SK-N-SH treated with all-trans-retinoic acid at 6 μM for 48 hours (cell line): ENCODE data around the gene SLC7A4.

ENCODE experiments used
- ATAC-seq: fragments of 200-7000 bp; cut with Tn5 transposase; 3 replicates; pipeline ENCODE4 v1.9.1; 2020; ENCODE audit warnings: mild to moderate bottlenecking, moderate library complexity
- ARNTL ChIP-seq: fragments of 450-650 bp; formaldehyde crosslinking; IDR thresholded peaks from 2 replicates; pipeline ENCODE4 v1.5.0; 2020; ENCODE audit warnings: low read depth, mild to moderate bottlenecking, moderate library complexity, borderline replicate concordance
- CREB5 ChIP-seq: fragments of 250-450 bp; sonication (Bioruptor Pico); IDR thresholded peaks from 2 replicates; pipeline ENCODE4 v1.5.1; 2020; ENCODE audit warnings: low read depth, mild to moderate bottlenecking, moderate library complexity
- CSDC2 ChIP-seq: fragments of 250-450 bp; sonication (Bioruptor Pico); IDR thresholded peaks from 2 replicates; pipeline ENCODE4 v1.5.0; 2020; ENCODE audit warnings: mild to moderate bottlenecking, moderate library complexity
- CSRNP3 ChIP-seq: fragments of 250-450 bp; sonication (Bioruptor Pico); IDR thresholded peaks from 2 replicates; pipeline ENCODE4 v1.5.1; 2021; ENCODE audit warnings: mild to moderate bottlenecking, moderate library complexity
- ESRRG ChIP-seq: fragments of 250-450 bp; sonication (Bioruptor Pico); IDR thresholded peaks from 2 replicates; pipeline ENCODE4 v1.6.1; 2021; ENCODE audit warnings: mild to moderate bottlenecking
- GLIS3 ChIP-seq: fragments of 250-450 bp; sonication (Bioruptor Pico); IDR thresholded peaks from 2 replicates; pipeline ENCODE4 v1.5.0; 2020; ENCODE audit warnings: mild to moderate bottlenecking, moderate library complexity
- ISL1 ChIP-seq: fragments of 250-450 bp; sonication (Bioruptor Pico); IDR thresholded peaks from 2 replicates; pipeline ENCODE4 v2.1.2; 2022; ENCODE audit warnings: mild to moderate bottlenecking, moderate library complexity
- OSR1 ChIP-seq: fragments of 250-450 bp; sonication (Bioruptor Pico); IDR thresholded peaks from 2 replicates; pipeline ENCODE4 v1.8.0; 2022; ENCODE audit warnings: moderate library complexity, mild to moderate bottlenecking, inconsistent platforms
- POU6F1 ChIP-seq: fragments of 250-450 bp; sonication (Bioruptor Pico); IDR thresholded peaks from 2 replicates; pipeline ENCODE4 v1.8.0; 2021; ENCODE audit warnings: low read depth, mild to moderate bottlenecking, moderate library complexity, borderline replicate concordance
- RARB ChIP-seq: fragments of 250-450 bp; sonication (Bioruptor Pico); IDR thresholded peaks from 2 replicates; pipeline ENCODE4 v1.8.0; 2021; ENCODE audit warnings: mild to moderate bottlenecking, moderate library complexity
- SNAI2 ChIP-seq: fragments of 250-450 bp; sonication (Bioruptor Pico); IDR thresholded peaks from 2 replicates; pipeline ENCODE4 v1.5.0; 2020; ENCODE audit warnings: mild to moderate bottlenecking, moderate library complexity
- TCF4 ChIP-seq: fragments of 250-450 bp; sonication (Bioruptor Pico); IDR thresholded peaks from 2 replicates; pipeline ENCODE4 v1.8.0; 2021; ENCODE audit warnings: mild to moderate bottlenecking, moderate library complexity, borderline replicate concordance
- TOX ChIP-seq: fragments of 250-450 bp; sonication (Bioruptor Pico); IDR thresholded peaks from 2 replicates; pipeline ENCODE4 v1.8.0; 2021; ENCODE audit warnings: mild to moderate bottlenecking, moderate library complexity, borderline replicate concordance
- TSHZ2 ChIP-seq: fragments of 250-450 bp; sonication (Bioruptor Pico); IDR thresholded peaks from 2 replicates; pipeline ENCODE4 v1.5.0; 2020; ENCODE audit warnings: mild to moderate bottlenecking, moderate library complexity
- ZFP3 ChIP-seq: fragments of 250-450 bp; sonication (Bioruptor Pico); IDR thresholded peaks from 2 replicates; pipeline ENCODE4 v1.5.0; 2020; ENCODE audit warnings: mild to moderate bottlenecking, moderate library complexity
- ZFP30 ChIP-seq: fragments of 450-650 bp; formaldehyde crosslinking; IDR thresholded peaks from 2 replicates; pipeline ENCODE4 v1.5.0; 2022; ENCODE audit warnings: mild to moderate bottlenecking, moderate library complexity
- ZNF565 ChIP-seq: fragments of 450-650 bp; formaldehyde crosslinking; conservative IDR thresholded peaks from 2 replicates; pipeline ENCODE4 v1.5.0; 2020; ENCODE audit warnings: low read depth, mild to moderate bottlenecking, moderate library complexity
- ZNF70 ChIP-seq: fragments of 450-650 bp; formaldehyde crosslinking; IDR thresholded peaks from 2 replicates; pipeline ENCODE4 v1.5.0; 2020; ENCODE audit warnings: mild to moderate bottlenecking, moderate library complexity
- ZNF8 ChIP-seq: fragments of 450-650 bp; formaldehyde crosslinking; IDR thresholded peaks from 2 replicates; pipeline ENCODE4 v1.5.0; 2020; ENCODE audit warnings: mild to moderate bottlenecking, moderate library complexity
- TF ChIP-seq, protein P1 (sequence below): fragments of 250-450 bp; sonication (Bioruptor Pico); IDR thresholded peaks from 2 replicates; pipeline ENCODE4 v1.8.0; 2020; ENCODE audit warnings: mild to moderate bottlenecking, moderate library complexity, borderline replicate concordance

The SLC7A4 gene

GRCh38 chr22:21054714-21055563, 22.6 kb upstream of the SLC7A4 start:
- ATAC-seq, result no peak
- TF ChIP-seq CSDC2 (CRISPR knock-in tag), result no peak
- TF ChIP-seq ESRRG (CRISPR knock-in tag), result no peak
- no peak for TF ChIP-seq POU6F1
- TF ChIP-seq OSR1 (CRISPR knock-in tag), result no peak
- TF ChIP-seq TSHZ2, result no peak
- TF ChIP-seq RARB, result no peak
- no peak for TF ChIP-seq CREB5 (CRISPR knock-in tag)
- no peak for TF ChIP-seq ZFP3

- TF ChIP-seq ARNTL (CRISPR knock-in tag), result no peak
- no peak for TF ChIP-seq ISL1 (CRISPR knock-in tag)
- no peak for TF ChIP-seq TOX (CRISPR knock-in tag)
- TF ChIP-seq OSR1 (CRISPR knock-in tag), result no peak
- no peak for TF ChIP-seq CSRNP3
- no peak for TF ChIP-seq SNAI2 (CRISPR knock-in tag)
- no peak for TF ChIP-seq ESRRG (CRISPR knock-in tag)
- TF ChIP-seq GLIS3 (CRISPR knock-in tag), result no peak
- TF ChIP-seq POU6F1, result no peak
- TF ChIP-seq RARB, result no peak
- TF ChIP-seq ZNF70 (CRISPR knock-in tag), result no peak
- no peak for TF ChIP-seq ZNF8 (CRISPR knock-in tag)
- TF ChIP-seq ZFP30 (CRISPR knock-in tag), result no peak
- no peak for TF ChIP-seq ZFP3
- no peak for TF ChIP-seq ZNF565 (CRISPR knock-in tag)
- TF ChIP-seq, protein P1, sequence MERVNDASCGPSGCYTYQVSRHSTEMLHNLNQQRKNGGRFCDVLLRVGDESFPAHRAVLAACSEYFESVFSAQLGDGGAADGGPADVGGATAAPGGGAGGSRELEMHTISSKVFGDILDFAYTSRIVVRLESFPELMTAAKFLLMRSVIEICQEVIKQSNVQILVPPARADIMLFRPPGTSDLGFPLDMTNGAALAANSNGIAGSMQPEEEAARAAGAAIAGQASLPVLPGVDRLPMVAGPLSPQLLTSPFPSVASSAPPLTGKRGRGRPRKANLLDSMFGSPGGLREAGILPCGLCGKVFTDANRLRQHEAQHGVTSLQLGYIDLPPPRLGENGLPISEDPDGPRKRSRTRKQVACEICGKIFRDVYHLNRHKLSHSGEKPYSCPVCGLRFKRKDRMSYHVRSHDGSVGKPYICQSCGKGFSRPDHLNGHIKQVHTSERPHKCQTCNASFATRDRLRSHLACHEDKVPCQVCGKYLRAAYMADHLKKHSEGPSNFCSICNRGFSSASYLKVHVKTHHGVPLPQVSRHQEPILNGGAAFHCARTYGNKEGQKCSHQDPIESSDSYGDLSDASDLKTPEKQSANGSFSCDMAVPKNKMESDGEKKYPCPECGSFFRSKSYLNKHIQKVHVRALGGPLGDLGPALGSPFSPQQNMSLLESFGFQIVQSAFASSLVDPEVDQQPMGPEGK (CRISPR knock-in tag), result no peak
- TF ChIP-seq TCF4 (CRISPR knock-in tag), result no peak
- no peak for TF ChIP-seq TSHZ2
- no peak for ATAC-seq
These were observed 21.8 kb upstream of the SLC7A4 start for GRCh38 chr22:21054046-21054713.
